HG03196 (cell line): Measurements from ENCODE around the gene DGUOK.

Experiments
- ATAC-seq: cut with Tn5 transposase; IDR thresholded peaks from one replicate; pipeline ENCODE4 v1.9.1; 2021; ENCODE audit not compliant: unreplicated experiment

DGUOK gene

GRCh38 chr2:73993778-73994177 is 67.1 kb downstream of the DGUOK start:
- ATAC-seq, result no peak

GRCh38 chr2:73994178-73994831 is 67.6 kb downstream of the DGUOK start:
- ATAC-seq, result no peak

- no peak for ATAC-seq
Measured at GRCh38 chr2:73995810-73996209, 69.1 kb downstream of the DGUOK start.

- no peak for ATAC-seq
Measured at GRCh38 chr2:73997813-73998212, 71.1 kb downstream of the DGUOK start.

DNA sequence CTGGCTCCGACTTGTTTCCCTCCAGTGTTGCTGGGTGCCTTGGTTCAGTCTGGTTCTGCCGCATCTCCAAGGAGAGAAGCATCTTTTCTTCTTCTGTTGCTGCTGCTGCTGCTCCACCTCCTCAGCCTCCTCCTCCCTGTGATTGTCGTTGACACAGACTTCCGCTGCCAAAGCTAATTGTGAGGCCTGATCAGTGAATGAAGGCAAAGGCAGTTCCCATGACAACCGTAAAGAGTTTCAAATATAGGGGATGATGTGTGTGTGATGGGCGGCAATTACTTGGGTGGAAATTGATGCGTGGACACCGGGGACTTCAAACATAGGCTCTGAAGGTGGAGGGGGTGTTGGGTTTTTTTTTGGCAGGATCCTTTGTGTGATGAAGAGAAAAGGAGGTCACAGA is 71.8 kb downstream of the DGUOK start:
- ATAC-seq, result no peak

- ATAC-seq, result no peak
Measured at GRCh38 chr2:73998933-73999332, 72.3 kb downstream of the DGUOK start.

- no peak for ATAC-seq
Measured at GRCh38 chr2:73999881-74000597, 73.4 kb downstream of the DGUOK start.

DNA sequence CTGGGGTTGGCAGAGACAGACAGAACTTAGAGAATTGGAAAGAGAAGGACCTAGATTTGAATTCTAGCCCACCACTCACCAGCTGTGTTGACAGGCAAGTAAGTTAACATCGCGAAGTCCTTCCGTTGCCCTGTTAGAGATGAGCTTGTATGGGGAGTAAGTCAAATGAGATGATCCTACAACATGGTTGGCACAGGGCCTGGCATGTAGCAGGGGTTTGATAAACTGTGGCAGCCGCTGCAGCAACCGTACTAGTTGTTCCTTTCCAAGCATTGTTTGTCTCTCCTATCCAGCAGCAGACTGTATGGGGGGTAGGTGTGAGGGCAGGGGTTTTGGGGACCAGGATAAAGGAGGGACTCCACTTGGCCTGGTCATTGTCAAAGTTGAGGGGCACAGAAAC is 74.0 kb downstream of the DGUOK start:
- no peak for ATAC-seq

DNA sequence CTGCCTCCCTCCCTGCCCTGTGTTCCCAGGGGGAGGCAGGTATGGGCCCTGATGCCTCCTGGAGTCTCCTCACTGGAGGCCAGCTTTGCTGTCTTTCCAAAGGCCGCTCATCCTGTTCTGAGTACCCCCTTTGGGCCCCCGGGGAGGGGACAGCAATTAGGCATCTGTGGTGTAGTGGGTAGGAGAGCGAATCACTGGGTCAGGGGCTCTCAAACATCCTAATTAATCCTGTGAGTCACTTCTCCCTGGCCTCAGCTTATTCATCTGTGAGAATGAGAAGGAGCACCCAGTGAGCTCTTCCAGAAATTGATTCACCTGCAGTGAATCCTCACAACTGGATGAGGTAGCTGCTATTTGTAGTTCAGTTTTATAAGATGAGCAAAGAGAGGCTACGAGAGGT is 74.4 kb downstream of the DGUOK start:
- ATAC-seq, result no peak

DNA sequence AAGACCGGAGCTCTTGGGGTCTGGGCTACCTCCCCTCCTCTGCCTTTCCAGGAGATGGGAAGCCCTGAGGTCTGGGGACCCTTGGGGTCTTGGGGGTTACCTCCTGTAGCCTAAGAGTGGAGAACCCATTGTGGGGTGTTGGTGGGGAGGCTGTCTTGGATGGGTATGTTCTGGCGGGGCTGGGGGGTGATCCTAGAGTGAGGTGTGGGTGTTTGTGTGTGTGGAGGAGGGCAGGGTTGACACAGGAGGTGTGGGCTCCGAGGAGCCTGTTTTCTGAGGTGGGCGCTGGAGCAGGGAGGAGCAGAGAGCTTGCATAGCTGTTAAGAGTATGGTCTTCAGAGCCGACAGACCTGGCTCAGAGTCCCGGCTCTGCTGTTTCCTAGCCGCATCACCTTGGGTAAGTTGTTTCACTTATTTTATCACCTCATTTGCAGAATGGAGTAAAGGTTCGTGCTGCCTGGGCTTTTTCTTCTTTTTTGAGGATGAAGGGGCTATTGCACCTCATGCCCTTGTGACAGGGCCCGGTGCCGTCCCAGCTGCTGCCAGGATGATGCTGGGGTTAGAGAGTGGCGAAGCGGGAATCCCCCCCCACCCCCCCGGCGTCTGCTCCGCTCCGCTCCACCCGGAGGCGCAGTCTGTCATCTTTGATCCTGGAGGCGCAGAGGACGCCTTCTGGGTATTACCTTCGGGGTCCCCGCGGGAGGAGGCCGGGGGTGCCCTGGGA is 75.3 kb downstream of the DGUOK start:
- peak; percentile 36 for ATAC-seq

DNA sequence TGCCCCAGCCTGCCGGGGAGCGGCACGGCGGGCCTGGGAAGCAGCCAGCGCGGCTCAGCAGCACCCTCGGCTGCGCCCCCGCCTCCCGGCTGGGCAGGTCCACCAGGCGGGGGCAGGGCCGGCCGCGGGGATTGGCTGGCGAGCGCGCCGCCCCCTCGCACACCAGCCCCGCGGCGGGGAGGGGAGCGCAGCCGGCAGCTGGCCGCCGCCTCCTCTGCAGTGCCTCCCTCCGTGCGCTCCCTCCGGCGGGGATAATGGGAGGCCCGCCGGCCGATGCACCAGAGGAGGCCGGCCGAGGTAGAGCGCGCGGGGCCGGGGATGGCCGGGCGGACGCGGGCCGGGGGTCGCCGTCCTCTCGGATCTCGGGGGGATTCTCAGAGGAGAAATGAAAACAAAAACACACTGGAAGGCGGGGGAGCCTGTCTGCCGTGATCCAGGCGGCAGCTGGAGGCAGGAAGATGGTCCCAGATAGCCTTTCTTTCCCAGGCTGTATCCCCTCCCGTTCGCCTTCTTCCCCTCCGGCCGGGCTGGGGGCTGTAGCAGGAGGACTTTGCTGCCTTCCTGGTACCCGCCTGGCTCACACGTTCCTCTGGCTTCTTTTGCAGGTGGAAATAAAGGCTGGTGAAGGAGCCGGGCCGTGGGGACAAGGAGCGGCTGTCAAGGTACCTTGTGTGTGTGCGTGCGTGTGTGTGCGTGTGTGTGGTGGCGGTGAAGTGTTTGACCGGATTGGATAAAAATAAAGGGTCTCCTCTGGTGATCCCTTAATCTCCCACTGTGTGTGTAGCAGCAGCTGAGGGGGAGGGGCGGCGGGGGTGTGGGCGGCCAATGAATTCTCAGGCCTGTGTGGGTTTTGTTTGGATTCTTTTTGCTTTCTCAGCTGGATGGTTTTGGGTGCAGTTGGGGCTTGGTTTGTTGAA is 76.1 kb downstream of the DGUOK start:
- ATAC-seq, result peak; percentile 70

GRCh38 chr2:74003494-74004211 is 77.0 kb downstream of the DGUOK start:
- ATAC-seq, result no peak

DNA sequence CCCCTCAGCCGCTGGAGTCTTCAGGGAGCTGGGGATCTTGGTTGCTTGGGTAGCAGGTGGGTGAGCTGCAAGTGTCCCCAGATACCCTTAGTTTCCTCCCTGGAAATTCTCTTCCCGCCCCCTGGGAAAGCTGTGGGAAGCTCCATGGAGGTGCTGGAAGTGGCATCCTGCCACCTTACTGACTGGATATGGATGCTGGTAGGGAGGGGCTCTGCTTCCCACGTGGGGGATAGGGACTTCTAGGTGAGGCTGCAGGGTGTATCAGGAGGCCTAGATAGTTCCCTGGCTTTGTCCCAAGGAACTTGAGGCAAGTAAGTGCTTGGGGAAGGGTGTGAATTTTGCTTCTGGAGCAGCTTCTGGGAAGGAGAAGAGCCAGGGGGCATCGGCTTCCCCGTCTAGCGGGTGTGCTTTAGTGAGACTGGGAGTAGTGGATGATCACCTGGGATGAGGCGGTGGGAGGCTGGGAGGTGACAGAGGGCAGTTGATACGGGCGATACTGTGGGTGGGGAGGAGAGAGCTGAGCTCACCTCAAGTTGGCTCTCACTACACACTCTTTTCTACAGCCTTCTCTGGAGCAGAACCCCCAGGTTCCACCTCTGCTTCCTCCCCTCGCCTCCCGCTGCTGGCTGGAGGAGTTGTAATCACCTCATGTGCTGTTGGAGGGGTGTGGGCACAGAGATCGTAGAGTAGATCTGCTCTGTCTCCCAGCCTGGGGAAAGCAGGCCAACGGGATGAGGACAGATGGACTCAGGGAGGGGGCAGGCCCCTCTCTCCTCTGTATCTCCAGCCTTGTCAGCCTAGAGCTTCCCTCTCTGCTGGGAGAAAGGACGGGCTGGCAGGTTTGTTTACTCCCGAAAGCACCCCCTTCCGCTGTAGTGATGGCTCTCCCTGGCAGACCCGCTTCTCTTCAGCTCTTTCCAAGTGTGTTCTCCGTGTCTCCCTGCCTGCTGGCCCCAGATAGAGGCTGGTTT is 77.8 kb downstream of the DGUOK start:
- ATAC-seq, result no peak

DNA sequence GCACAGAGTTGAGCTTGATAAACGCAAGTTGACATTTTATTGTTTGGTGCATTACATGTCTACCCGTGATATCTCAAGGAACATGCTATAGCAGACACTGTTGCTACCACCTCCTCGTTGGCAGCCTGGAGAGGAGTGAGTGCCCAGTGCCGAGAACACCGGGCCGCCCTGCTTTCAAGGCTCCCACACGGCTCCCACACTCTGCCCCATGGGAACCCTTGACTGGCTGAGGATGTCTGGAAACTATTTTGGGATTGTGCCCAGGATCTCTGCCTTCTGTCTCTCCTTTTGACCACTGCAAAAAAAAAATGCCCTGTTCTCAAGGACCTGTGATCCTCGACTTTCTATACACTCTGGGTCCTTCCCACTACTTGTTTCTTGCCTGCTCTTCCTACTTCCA is 79.1 kb downstream of the DGUOK start:
- ATAC-seq, result no peak

DNA sequence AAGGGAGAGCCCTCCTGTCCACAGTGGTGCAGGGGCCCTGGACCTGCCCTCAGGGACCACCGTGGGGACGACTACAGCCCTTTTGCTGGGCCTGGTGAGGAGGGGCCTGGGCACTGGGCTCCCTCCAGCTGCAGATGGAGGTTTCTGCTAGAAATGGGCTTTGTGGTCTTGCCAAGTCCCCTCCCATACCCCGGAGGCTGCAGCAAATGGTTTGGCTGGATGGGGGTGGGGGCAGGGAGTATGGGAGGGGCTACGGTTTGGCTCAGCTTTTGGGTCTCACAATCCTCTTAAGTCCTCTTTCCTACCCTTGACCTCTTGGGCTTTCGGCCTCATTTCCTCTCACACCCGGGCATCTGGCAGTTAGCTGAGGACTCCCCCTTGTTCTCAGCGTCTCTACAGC is 79.8 kb downstream of the DGUOK start:
- no peak for ATAC-seq

GRCh38 chr2:74007121-74007520 is 80.4 kb downstream of the DGUOK start:
- ATAC-seq, result no peak

- no peak for ATAC-seq
Measured at GRCh38 chr2:74007711-74008110, 81.0 kb downstream of the DGUOK start.
